Activated CD8-positive, alpha-beta T cell treated with anti-CD3 and anti-CD28 coated beads, Interleukin-2, amount 10 ng/mL, durations not matched to agents 7 days and 5 days (primary cell): ENCODE data around the gene TIGD1. TPM values are rescaled to one million over a fixed set of nuclear protein-coding genes. Genes with fewer than 3 reads are reported as not detected.
"Not testable (repeated sequence)": the region's sequence is repeated elsewhere in the genome, so short reads cannot be mapped to it uniquely, and the experiment has no call there.

ENCODE experiments used
- ATAC-seq: fragments of 150-1000 bp; cut with Tn5 transposase; one replicate; pipeline ENCODE4 v1.10.0; 2021; ENCODE audit warnings: moderate library complexity
- CTCF ChIA-PET: fragments of 350-600 bp; sonication (Branson Sonifier 250); formaldehyde crosslinking; loops from one replicate; lab custom pipeline; 2021; ENCODE audit warnings: antibody characterized with exemption; lab: Charles Lee
- POLR2A ChIA-PET: fragments of 350-600 bp; sonication (Branson Sonifier 250); formaldehyde crosslinking; loops from one replicate; lab custom pipeline; 2021; ENCODE audit warnings: antibody characterized with exemption; lab: Charles Lee
- DNase-seq: peaks from one replicate; pipeline ENCODE4 v3.0.0-alpha.2; 2020
- H3K27ac Mint-ChIP-seq: one replicate; pipeline ENCODE4 v1.8.0; 2021; ENCODE audit warnings: mild to moderate bottlenecking, mixed read lengths
- H3K27me3 Mint-ChIP-seq: one replicate; pipeline ENCODE4 v1.8.0; 2021; ENCODE audit warnings: low read depth, mixed read lengths
- H3K36me3 Mint-ChIP-seq: one replicate; pipeline ENCODE4 v1.8.0; 2021; ENCODE audit warnings: low read depth, mixed read lengths
- H3K4me1 Mint-ChIP-seq: one replicate; pipeline ENCODE4 v1.8.0; 2021; ENCODE audit warnings: low read depth, mixed read lengths
- H3K4me3 Mint-ChIP-seq: one replicate; pipeline ENCODE4 v1.8.0; 2021; ENCODE audit warnings: mild to moderate bottlenecking, mixed read lengths
- H3K9me3 Mint-ChIP-seq: one replicate; pipeline ENCODE4 v1.8.0; 2022; ENCODE audit warnings: mixed read lengths; ENCODE audit not compliant: insufficient read depth
- total RNA-seq, 2 experiments: library from RNA; stranded (reverse); gene quantifications; one replicate each; pipeline ENCODE4 v1.2.3, GENCODE V29; 2021

Gene TIGD1
- total RNA-seq, 2 experiments from 2014 or later = 7.5 to 7.7 TPM

DNA sequence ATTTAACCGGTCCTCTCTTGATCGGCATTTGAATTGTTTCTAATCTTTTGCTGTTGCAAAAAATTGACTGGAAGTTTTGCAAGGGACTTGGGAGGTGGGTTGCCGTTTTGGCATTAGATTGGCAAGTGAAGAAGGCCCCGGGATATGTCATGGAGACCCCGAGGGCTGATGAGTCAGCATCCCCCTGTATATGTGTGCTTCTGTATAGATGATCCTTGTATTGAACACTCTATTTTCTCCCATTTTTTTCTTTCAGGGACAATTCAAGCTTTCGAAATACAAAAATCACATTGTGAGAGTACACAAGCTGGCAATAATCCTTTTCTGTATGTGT is 30.3 kb upstream of the TIGD1 start:
- no peak for DNase-seq
- no peak for ATAC-seq
- no peak overlapping the region for H3K4me3 Mint-ChIP-seq
- ChIA-PET POLR2A (no interaction called here), CTCF (no interaction called here)
- H3K27me3 Mint-ChIP-seq = no peaks in the 10 kb centered on the region
- peaks cover 21% of the 10 kb centered on the region for H3K36me3 Mint-ChIP-seq
- H3K27ac Mint-ChIP-seq = no peak overlapping the region
- H3K9me3 Mint-ChIP-seq = no peaks in the 10 kb centered on the region
- H3K4me1 Mint-ChIP-seq = peaks cover 22% of the 10 kb centered on the region

DNA sequence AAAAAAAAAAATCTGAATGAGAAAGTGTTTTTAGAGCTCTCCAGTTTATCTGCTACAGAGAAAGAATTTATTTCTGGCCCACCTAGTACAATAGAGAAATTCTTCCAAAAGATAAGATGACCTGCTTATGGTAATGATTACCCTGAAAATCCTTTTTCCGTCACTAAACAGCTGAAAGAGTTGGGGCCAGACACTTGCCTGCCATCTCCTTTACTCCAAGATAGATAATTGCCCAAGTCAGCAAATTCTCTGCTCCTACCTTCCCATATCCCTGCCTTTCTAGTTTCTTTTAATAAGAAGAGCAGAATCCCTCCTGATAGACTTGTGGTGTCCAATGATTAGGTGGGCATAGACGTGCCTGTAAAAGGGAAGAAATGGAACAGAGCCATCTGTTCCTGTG is 28.3 kb upstream of the TIGD1 start:
- ATAC-seq = no peak
- ChIA-PET CTCF (no interaction called here), POLR2A (interaction anchor here (0.6 kb wide), 2 partner anchors 119 to 328 kb away, joined by 3 to 6 read pairs; no protein-coding TSS in a partner anchor)
- DNase-seq = no peak
- Mint-ChIP-seq H3K27ac (no peak overlapping the region), H3K36me3 (peaks cover 31% of the 10 kb centered on the region), H3K4me1 (peaks cover 22% of the 10 kb centered on the region), H3K27me3 (no peaks in the 10 kb centered on the region), H3K9me3 (no peaks in the 10 kb centered on the region), H3K4me3 (no peak overlapping the region)

DNA sequence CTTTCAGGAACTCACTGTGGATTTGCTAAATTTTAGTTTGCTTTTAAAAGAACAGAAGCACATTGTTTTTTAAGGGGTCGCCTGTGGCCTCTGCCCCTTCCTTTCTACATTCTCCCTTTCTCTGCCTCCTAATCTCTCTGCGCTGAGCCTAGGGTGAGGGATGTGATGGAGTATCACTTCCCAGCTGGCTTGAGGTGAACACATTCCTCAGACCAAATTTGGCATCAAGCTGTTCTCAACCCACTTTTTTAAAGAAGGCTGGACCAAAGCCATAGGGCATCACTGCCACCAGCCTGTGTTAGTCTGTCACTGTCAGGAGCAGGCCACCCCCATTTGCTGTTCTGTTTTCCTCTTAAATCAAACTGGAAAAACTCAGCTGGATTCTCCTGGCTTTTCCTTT is 27.5 kb upstream of the TIGD1 start:
- Mint-ChIP-seq H3K9me3 (no peaks in the 10 kb centered on the region), H3K4me1 (peaks cover 22% of the 10 kb centered on the region), H3K27me3 (no peaks in the 10 kb centered on the region), H3K4me3 (no peak overlapping the region), H3K27ac (no peak overlapping the region), H3K36me3 (peaks cover 36% of the 10 kb centered on the region)
- POLR2A ChIA-PET = interaction anchor here (0.9 kb wide), 1 partner anchor 23 kb away, joined by 3 read pairs; no protein-coding TSS in a partner anchor
- CTCF ChIA-PET = interaction anchor here (1.0 kb wide), 1 partner anchor 14 kb away, joined by 4 read pairs; no protein-coding TSS in a partner anchor
- no peak for ATAC-seq
- DNase-seq = no peak

DNA sequence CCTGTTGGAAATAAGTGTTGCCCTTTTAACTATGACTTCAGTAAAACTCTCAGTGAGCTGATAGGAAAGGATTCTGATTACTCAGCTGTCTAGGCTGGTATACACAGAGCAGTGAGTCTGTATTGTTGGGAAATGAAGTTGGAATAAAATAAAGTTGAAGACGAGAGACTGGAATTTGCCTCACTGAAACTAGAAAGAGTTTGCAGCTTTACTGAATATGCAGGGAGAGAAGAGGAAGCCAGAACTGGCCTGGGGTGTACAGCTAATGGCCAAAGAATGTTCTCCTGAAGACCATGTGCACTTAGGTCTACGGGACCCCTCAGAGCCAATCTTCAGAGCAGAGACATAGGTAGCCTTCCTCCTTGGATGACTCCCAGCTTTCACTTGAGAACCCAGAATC is 26.6 kb upstream of the TIGD1 start:
- ChIA-PET POLR2A (interaction anchor here (0.9 kb wide), 1 partner anchor 22 kb away, joined by 3 read pairs; no protein-coding TSS in a partner anchor), CTCF (interaction anchor here (1.0 kb wide), 1 partner anchor 13 kb away, joined by 4 read pairs; no protein-coding TSS in a partner anchor)
- Mint-ChIP-seq H3K36me3 (peaks cover 38% of the 10 kb centered on the region), H3K4me1 (peaks cover 22% of the 10 kb centered on the region), H3K27me3 (no peaks in the 10 kb centered on the region), H3K4me3 (no peak overlapping the region), H3K9me3 (no peaks in the 10 kb centered on the region), H3K27ac (no peak overlapping the region)
- no peak for DNase-seq
- ATAC-seq = no peak

DNA sequence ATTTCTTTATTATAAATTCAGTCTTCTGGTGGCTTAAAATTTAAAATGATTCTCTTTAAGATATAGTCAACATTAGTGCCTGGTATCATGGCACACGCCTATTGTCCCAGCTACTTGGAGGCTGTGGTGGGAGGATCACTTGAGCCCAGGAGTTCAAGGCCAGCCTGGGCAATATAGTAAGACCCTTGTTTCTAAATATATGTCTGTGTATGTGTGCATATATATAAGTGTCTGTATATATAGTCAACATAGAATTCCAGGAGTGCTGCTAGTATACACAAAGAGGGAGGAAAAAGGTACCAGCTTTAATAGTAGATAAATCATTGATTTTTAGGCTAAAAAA is 25.0 kb upstream of the TIGD1 start:
- CTCF ChIA-PET = no interaction called here
- ATAC-seq (no peak), DNase-seq (no peak)
- Mint-ChIP-seq H3K36me3 (peaks cover 35% of the 10 kb centered on the region), H3K4me3 (no peak overlapping the region), H3K9me3 (no peaks in the 10 kb centered on the region), H3K4me1 (peaks cover 11% of the 10 kb centered on the region), H3K27ac (no peak overlapping the region), H3K27me3 (no peaks in the 10 kb centered on the region)
- POLR2A ChIA-PET = no interaction called here

DNA sequence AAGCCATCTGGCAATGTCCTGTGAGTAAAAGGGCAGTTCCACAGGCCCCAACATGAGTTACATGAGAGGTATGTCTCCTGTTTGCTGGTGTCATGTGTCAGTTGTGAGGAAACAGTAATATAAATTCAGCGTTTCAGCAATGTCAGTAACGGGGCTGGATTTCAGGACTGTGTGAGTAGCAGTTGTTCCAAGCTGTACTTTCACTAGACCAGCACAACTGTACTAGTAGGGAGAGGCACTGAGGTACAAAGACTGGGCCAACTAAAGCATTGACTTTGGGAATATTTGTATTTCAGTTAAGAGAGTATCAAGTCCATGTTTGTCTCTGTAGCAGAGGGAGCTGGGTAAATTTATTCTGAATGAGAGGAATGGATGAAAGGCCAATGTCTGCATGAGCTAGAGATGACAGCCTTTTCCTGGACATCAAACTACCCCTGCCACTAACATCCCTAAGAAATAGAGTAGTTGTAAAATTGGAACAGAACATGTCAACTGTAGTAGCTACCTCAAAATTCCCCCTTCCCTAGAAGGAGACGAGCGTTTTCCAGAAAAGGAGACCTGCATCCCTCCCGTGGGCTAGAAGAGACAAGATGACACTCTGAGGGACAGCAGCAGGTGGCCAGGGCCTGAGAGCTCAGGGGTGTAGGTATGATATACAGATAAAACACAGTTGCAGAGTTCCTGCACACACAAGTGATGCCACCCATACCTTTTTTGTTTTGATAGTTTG is 24.5 kb upstream of the TIGD1 start:
- H3K4me3 Mint-ChIP-seq = no peak overlapping the region
- ChIA-PET CTCF (interaction anchor here (1.3 kb wide), 1 partner anchor 12 kb away, joined by 3 read pairs; no protein-coding TSS in a partner anchor), POLR2A (no interaction called here)
- H3K4me1 Mint-ChIP-seq = peaks cover 5% of the 10 kb centered on the region
- H3K27ac Mint-ChIP-seq = no peak overlapping the region
- no peak for DNase-seq
- H3K27me3 Mint-ChIP-seq = no peaks in the 10 kb centered on the region
- no peak for ATAC-seq
- H3K9me3 Mint-ChIP-seq = no peaks in the 10 kb centered on the region
- H3K36me3 Mint-ChIP-seq = peaks cover 34% of the 10 kb centered on the region

DNA sequence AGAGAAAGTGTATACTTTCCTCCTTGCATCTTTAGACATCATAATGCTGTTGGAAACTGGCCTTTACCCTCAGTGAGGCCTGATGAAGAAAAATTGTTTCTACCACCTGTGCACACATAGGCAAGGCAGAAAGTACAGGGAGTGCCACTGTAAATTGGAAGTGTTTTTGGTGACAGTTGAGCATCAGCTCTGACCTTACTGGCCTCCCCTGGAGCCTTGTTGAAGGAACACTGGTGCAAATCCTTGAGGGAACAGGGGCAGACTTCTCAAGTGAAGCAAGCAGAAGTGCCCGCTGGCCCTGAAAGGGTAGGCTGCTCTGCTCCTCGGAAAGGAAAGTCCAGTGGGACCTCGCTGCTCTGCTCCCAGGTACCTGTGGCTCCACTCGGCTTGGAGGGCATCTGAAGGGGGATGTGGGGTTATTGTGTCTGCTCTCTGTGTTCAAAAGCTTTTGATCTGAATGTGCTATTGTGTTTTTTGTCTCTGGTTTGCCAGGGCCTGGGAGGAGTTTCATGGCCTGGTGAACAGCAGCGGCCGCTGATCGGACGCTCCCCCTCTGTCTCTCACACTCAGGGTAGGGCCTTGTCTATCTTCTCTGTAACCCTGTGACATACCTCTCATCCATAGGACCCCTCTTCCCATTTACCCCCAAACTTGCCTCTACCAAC is 23.5 kb upstream of the TIGD1 start:
- ChIA-PET POLR2A (no interaction called here), CTCF (interaction anchor here (1.3 kb wide), 1 partner anchor 11 kb away, joined by 3 read pairs; no protein-coding TSS in a partner anchor)
- Mint-ChIP-seq H3K9me3 (no peaks in the 10 kb centered on the region), H3K4me1 (no peaks in the 10 kb centered on the region), H3K4me3 (no peak overlapping the region), H3K27me3 (no peaks in the 10 kb centered on the region), H3K36me3 (peaks cover 36% of the 10 kb centered on the region), H3K27ac (no peak overlapping the region)
- DNase-seq (no peak), ATAC-seq (no peak)

DNA sequence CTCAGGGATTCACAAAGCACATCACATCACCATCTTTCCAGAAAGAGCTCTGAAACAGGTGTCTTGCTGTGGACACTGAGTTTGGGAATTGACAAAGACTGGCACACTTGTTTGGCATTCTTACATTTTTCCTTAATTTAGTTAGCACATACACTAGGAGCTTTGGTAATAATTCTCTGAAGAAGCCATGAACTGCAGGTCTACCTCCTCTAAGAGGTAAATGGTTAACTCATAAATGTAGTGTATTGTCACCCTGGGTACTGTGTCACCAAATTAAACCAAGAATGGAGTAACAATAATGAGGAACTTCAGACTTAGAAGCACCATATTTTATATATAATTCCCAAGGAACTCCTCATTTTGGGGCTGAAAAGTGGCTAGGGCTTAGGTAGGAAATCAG is 22.7 kb upstream of the TIGD1 start:
- DNase-seq (no peak), ATAC-seq (no peak)
- peaks cover 41% of the 10 kb centered on the region for H3K36me3 Mint-ChIP-seq
- no peak overlapping the region for H3K4me3 Mint-ChIP-seq
- H3K27ac Mint-ChIP-seq = no peak overlapping the region
- ChIA-PET CTCF (no interaction called here), POLR2A (no interaction called here)
- no peaks in the 10 kb centered on the region for H3K27me3 Mint-ChIP-seq
- no peaks in the 10 kb centered on the region for H3K4me1 Mint-ChIP-seq
- no peaks in the 10 kb centered on the region for H3K9me3 Mint-ChIP-seq

DNA sequence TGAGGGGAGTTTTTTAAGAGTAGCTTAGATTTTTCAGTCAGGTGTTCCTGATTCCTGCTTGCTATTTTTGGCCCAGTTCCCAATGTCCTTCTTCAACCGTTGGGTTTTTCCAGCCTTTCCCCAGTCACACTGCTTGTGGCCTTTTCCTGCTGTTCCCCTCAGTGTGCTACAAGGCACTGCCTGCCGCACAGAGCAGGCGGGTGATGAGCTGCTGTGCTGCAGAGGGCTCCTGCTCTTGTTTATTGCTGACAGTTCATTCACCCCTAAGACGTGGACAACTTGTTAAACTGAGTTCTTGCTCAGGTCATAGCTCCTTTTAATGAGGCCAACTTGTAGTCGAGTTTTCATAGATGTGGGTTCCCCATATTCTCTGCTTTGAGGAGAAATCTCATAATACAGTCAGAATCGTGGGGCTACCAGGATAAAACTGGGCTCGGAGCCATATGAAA is 20.7 kb upstream of the TIGD1 start:
- ChIA-PET CTCF (no interaction called here), POLR2A (no interaction called here)
- H3K36me3 Mint-ChIP-seq = peaks cover 55% of the 10 kb centered on the region
- H3K27me3 Mint-ChIP-seq = no peaks in the 10 kb centered on the region
- DNase-seq (no peak), ATAC-seq (no peak)
- no peaks in the 10 kb centered on the region for H3K4me1 Mint-ChIP-seq
- H3K9me3 Mint-ChIP-seq = no peaks in the 10 kb centered on the region
- no peak overlapping the region for H3K4me3 Mint-ChIP-seq
- no peak overlapping the region for H3K27ac Mint-ChIP-seq

DNA sequence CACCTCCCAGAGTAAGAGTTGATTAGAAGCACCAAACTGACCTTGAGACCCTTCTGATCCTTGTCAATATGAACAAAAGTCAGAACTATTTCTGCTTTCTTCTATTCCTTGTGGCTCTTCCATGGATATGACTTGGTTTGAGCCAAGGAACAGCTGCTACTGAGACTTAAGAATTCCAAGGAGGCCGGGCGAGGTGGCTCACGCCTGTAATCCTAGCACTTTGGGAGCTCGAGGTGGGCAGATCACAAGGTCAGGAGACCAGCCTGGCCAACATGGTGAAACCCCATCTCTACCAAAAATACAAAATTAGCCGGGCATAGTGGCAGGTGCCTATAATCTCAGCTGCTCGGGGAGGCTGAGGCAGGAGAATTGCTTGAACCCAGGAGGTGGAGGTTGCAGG is 20.1 kb upstream of the TIGD1 start:
- H3K9me3 Mint-ChIP-seq, H3K27me3 Mint-ChIP-seq, DNase-seq, POLR2A ChIA-PET, ATAC-seq, H3K27ac Mint-ChIP-seq, H3K4me1 Mint-ChIP-seq, CTCF ChIA-PET, H3K4me3 Mint-ChIP-seq: not testable (repeated sequence)
- peaks cover 59% of the 10 kb centered on the region for H3K36me3 Mint-ChIP-seq

DNA sequence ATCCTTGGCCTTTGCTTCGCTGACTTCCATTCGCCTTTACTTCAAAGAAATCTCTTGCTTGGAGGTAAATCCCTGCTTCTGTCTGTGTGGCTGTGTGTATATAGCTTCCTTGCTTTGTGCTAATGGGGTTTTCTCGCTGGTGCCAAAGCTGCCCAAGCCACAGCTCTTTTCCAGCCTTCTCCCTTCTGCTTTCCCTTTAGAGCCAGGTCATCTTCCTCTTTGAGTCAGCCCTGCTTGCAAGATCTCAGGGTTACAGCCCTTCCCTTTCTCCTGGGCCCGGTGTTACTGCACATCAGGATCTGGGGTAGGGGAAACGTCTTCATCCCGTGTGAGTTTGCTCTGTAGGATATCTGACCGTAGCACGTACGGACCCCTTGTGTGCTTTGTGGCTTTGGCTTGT is 19.2 kb upstream of the TIGD1 start:
- ChIA-PET POLR2A (interaction anchor here (1.2 kb wide), 1 partner anchor 9 kb away, joined by 4 read pairs; no protein-coding TSS in a partner anchor), CTCF (no interaction called here)
- Mint-ChIP-seq H3K36me3 (peaks cover 62% of the 10 kb centered on the region), H3K4me1 (no peaks in the 10 kb centered on the region), H3K4me3 (no peak overlapping the region), H3K9me3 (no peaks in the 10 kb centered on the region), H3K27ac (no peak overlapping the region), H3K27me3 (no peaks in the 10 kb centered on the region)
- ATAC-seq = no peak
- DNase-seq = no peak

DNA sequence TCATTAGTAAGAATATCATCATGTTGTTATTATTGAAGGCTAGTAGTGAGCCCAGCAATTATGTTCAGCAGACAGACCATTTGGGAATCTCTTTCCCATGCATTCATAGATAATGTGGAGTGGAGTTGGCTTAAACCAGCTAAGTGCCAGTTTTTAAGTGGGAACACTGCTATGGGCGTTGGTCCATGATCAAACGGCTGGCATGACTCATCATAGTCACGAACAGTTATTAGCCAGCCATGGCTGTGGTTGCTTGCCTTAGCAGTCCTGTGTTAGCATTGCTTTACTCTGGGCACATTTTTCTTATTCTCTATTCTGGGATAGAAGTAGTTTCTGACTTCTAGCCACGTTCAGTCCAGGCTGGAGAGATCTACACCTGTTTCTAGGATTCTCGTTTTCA is 17.8 kb upstream of the TIGD1 start:
- no peak overlapping the region for H3K27ac Mint-ChIP-seq
- POLR2A ChIA-PET = no interaction called here
- H3K9me3 Mint-ChIP-seq = no peaks in the 10 kb centered on the region
- H3K4me1 Mint-ChIP-seq = peaks cover 6% of the 10 kb centered on the region
- CTCF ChIA-PET = no interaction called here
- ATAC-seq = no peak
- no peak overlapping the region for H3K4me3 Mint-ChIP-seq
- no peak for DNase-seq
- peaks cover 57% of the 10 kb centered on the region for H3K36me3 Mint-ChIP-seq
- H3K27me3 Mint-ChIP-seq = no peaks in the 10 kb centered on the region
